Uterus (tissue), 4 donors: ENCODE results near the gene TNNI3K. TPM values are rescaled to one million over a fixed set of nuclear protein-coding genes. Genes with fewer than 3 reads are reported as not detected.

Source experiments
- DNase-seq, 2 donors: peaks; one replicate each; pipeline ENCODE4 v3.0.0-alpha.2; 2019 to 2020
- H3K27ac ChIP-seq, 2 donors: fragments of 200-600 bp; sonication (generic); 1 replicate in 1 of 2; 2 replicates in 1 of 2; pipeline ENCODE4 v1.5.1; 2016 to 2018
- H3K27me3 ChIP-seq, 2 donors: fragments of 200-600 bp; sonication (generic); one replicate each; pipeline ENCODE4 v1.5.1; 2018 to 2019; ENCODE audit warnings: control low read depth in 1 of 2
- H3K36me3 ChIP-seq, 2 donors: fragments of 200-600 bp; sonication (generic); one replicate each; pipeline ENCODE4 v1.5.1; 2019; ENCODE audit warnings: control low read depth in 1 of 2
- H3K4me1 ChIP-seq, 2 donors: fragments of 200-600 bp; sonication (generic); one replicate each; pipeline ENCODE4 v1.5.1; 2018 to 2019; ENCODE audit warnings: control low read depth in 1 of 2
- H3K4me3 ChIP-seq, 2 donors: fragments of 200-600 bp; sonication (generic); 1 replicate in 1 of 2; 2 replicates in 1 of 2; pipeline ENCODE4 v1.5.1; 2018 to 2019; ENCODE audit warnings: mild to moderate bottlenecking in 1 of 2
- H3K9me3 ChIP-seq, 2 donors: fragments of 200-600 bp; sonication (generic); one replicate each; pipeline ENCODE4 v1.5.1; 2019; ENCODE audit warnings: control low read depth in 1 of 2
- CTCF ChIP-seq, 4 experiments: fragments of 200-600 bp in 2 of 4; fragments of 450-650 bp in 2 of 4; sonication (generic) in 2 of 4; IDR thresholded peaks; one replicate each; pipeline ENCODE4 v1.5.1; 2016 to 2019; ENCODE audit warnings: antibody characterized with exemption in 4 of 4, mild to moderate bottlenecking in 2 of 4, moderate library complexity in 1 of 4
- POLR2A ChIP-seq, 2 donors: fragments of 450-650 bp; IDR thresholded peaks; one replicate each; pipeline ENCODE4 v1.6.1; 2016; ENCODE audit warnings: antibody characterized with exemption in 2 of 2, mild to moderate bottlenecking in 1 of 2, moderate library complexity in 1 of 2
- intact Hi-C: fragments of 100-400 bp; cut with DNase I; formaldehyde crosslinking; loops from one replicate; pipeline ENCODE4 v1.15.1; 2023; ENCODE audit warnings: low total_unique reads
- total RNA-seq, 4 donors: library from RNA; depleted of rRNA in 3 of 4; stranded (reverse); fragments of >200 nt in 3 of 4; gene quantifications; one replicate each; pipeline versions ENCODE4 v1.1.0 to v1.2.4, GENCODE V29; 2014 to 2023
- donor health status: DM: yes; HTN: yes; CAD: no.

Gene TNNI3K
- total RNA-seq, 4 donors from 2014 or later, result 0.26 to 5.3 (median 1.5) TPM; not detected in 1

- no peaks in the 10 kb centered on the region for H3K27me3 ChIP-seq
- TF ChIP-seq CTCF (IDR thresholded peaks at IDR 0.05), result no peak
- no peak for TF ChIP-seq POLR2A (IDR thresholded peaks at IDR 0.05)
- no peaks in the 10 kb centered on the region for H3K9me3 ChIP-seq
- intact Hi-C loops, result no loop called here
- H3K36me3 ChIP-seq, result no peaks in the 10 kb centered on the region
- no peak for DNase-seq
- no peak overlapping the region for H3K4me3 ChIP-seq
- no peaks in the 10 kb centered on the region for H3K4me1 ChIP-seq
- H3K27ac ChIP-seq, result no peak overlapping the region
Measured at GRCh38 chr1:74426208-74426937, 191.2 kb downstream of the TNNI3K start.

GRCh38 chr1:74427681-74428080 is 192.5 kb downstream of the TNNI3K start:
- intact Hi-C loops, result no loop called here
- Histone ChIP-seq H3K9me3 (no peaks in the 10 kb centered on the region), H3K36me3 (no peaks in the 10 kb centered on the region), H3K4me3 (no peak overlapping the region), H3K27me3 (no peaks in the 10 kb centered on the region), H3K4me1 (no peaks in the 10 kb centered on the region), H3K27ac (no peak overlapping the region)
- TF ChIP-seq CTCF (IDR thresholded peaks at IDR 0.05), result no peak
- no peak for TF ChIP-seq POLR2A (IDR thresholded peaks at IDR 0.05)
- DNase-seq, result no peak

GRCh38 chr1:74429580-74429979 is 194.4 kb downstream of the TNNI3K start:
- H3K27me3 ChIP-seq, result no peaks in the 10 kb centered on the region
- intact Hi-C loops, result no loop called here
- no peaks in the 10 kb centered on the region for H3K4me1 ChIP-seq
- DNase-seq, result no peak
- no peaks in the 10 kb centered on the region for H3K36me3 ChIP-seq
- no peak overlapping the region for H3K4me3 ChIP-seq
- H3K27ac ChIP-seq, result no peak overlapping the region
- no peaks in the 10 kb centered on the region for H3K9me3 ChIP-seq
- TF ChIP-seq CTCF (IDR thresholded peaks at IDR 0.05) (no peak), POLR2A (IDR thresholded peaks at IDR 0.05) (no peak)

- intact Hi-C loops, result no loop called here
- no peak for TF ChIP-seq CTCF (IDR thresholded peaks at IDR 0.05)
- TF ChIP-seq POLR2A (IDR thresholded peaks at IDR 0.05), result no peak
- Histone ChIP-seq H3K27ac (no peak overlapping the region), H3K4me3 (no peak overlapping the region), H3K36me3 (no peaks in the 10 kb centered on the region), H3K27me3 (no peaks in the 10 kb centered on the region), H3K9me3 (no peaks in the 10 kb centered on the region), H3K4me1 (no peaks in the 10 kb centered on the region)
- DNase-seq, result no peak
Measured at GRCh38 chr1:74430342-74430934, 195.3 kb downstream of the TNNI3K start.

GRCh38 chr1:74431531-74431930 is 196.3 kb downstream of the TNNI3K start:
- intact Hi-C loops, result no loop called here
- Histone ChIP-seq H3K27me3 (no peaks in the 10 kb centered on the region), H3K36me3 (no peaks in the 10 kb centered on the region), H3K4me3 (no peak overlapping the region), H3K9me3 (no peaks in the 10 kb centered on the region), H3K27ac (no peak overlapping the region), H3K4me1 (no peaks in the 10 kb centered on the region)
- TF ChIP-seq POLR2A (IDR thresholded peaks at IDR 0.05) (no peak), CTCF (IDR thresholded peaks at IDR 0.05) (no peak)
- DNase-seq, result no peak
